ENCODE data around the gene WWP2.

WWP2 gene

GRCh38 chr16:69858191-69859104 lies 96.3 kb downstream of the WWP2 start:
- no peak for DNase-seq (ENCODE audit: low read depth in 2 of 2)

- no peak for DNase-seq (ENCODE audit: low read depth in 2 of 2)
Measured at GRCh38 chr16:69859105-69859989, 97.2 kb downstream of the WWP2 start.

- DNase-seq (ENCODE audit: low read depth in 2 of 2): no peak
Measured at GRCh38 chr16:69860233-69861231, 98.4 kb downstream of the WWP2 start.

- DNase-seq (ENCODE audit: low read depth in 2 of 2): no peak
Measured at GRCh38 chr16:69861292-69862030, 99.3 kb downstream of the WWP2 start.

GRCh38 chr16:69863401-69864281 lies 101.5 kb downstream of the WWP2 start:
- DNase-seq (ENCODE audit: low read depth in 2 of 2): no peak

- no peak for DNase-seq (ENCODE audit: low read depth in 2 of 2)
Measured at GRCh38 chr16:69865701-69866100, 103.6 kb downstream of the WWP2 start.

- DNase-seq (ENCODE audit: low read depth in 2 of 2): no peak
Measured at GRCh38 chr16:69867784-69868560, 105.8 kb downstream of the WWP2 start.

- DNase-seq (ENCODE audit: low read depth in 2 of 2): no peak
Measured at GRCh38 chr16:69870761-69871160, 108.6 kb downstream of the WWP2 start.

GRCh38 chr16:69871708-69872107 lies 109.6 kb downstream of the WWP2 start:
- DNase-seq (ENCODE audit: low read depth in 2 of 2): no peak

GRCh38 chr16:69872888-69873287 lies 110.8 kb downstream of the WWP2 start:
- no peak for DNase-seq (ENCODE audit: low read depth in 2 of 2)

- DNase-seq (ENCODE audit: low read depth in 2 of 2): no peak
Measured at GRCh38 chr16:69873783-69874182, 111.7 kb downstream of the WWP2 start.

GRCh38 chr16:69874271-69874670 lies 112.1 kb downstream of the WWP2 start:
- DNase-seq (ENCODE audit: low read depth in 2 of 2): no peak

- no peak for DNase-seq (ENCODE audit: low read depth in 2 of 2)
Measured at GRCh38 chr16:69880640-69881133, 118.6 kb downstream of the WWP2 start.

GRCh38 chr16:69881141-69881540 lies 119.0 kb downstream of the WWP2 start:
- DNase-seq (ENCODE audit: low read depth in 2 of 2): no peak

GRCh38 chr16:69883744-69884143 lies 121.6 kb downstream of the WWP2 start:
- no peak for DNase-seq (ENCODE audit: low read depth in 2 of 2)

- no peak for DNase-seq (ENCODE audit: low read depth in 2 of 2)
Measured at GRCh38 chr16:69885722-69886121, 123.6 kb downstream of the WWP2 start.

GRCh38 chr16:69886726-69887125 lies 124.6 kb downstream of the WWP2 start:
- DNase-seq (ENCODE audit: low read depth in 2 of 2): no peak

- DNase-seq (ENCODE audit: low read depth in 2 of 2): no peak
Measured at GRCh38 chr16:69888005-69888590, 126.0 kb downstream of the WWP2 start.
